BJ (cell line): Measurements from ENCODE around the gene ATP6V1F. TPM values are rescaled to one million over a fixed set of nuclear protein-coding genes. Genes with fewer than 3 reads are reported as not detected.

Source experiments
- CTCF ChIA-PET: fragments of 350-600 bp; formaldehyde crosslinking; extraction: SDS; loops from one replicate; lab custom pipeline; 2021; ENCODE audit warnings: antibody characterized with exemption, inconsistent platforms; lab: Yijun Ruan, JAX
- POLR2A ChIA-PET: fragments of 300-600 bp; sonication (Branson Sonifier 250); formaldehyde crosslinking; extraction: SDS; loops from one replicate; lab custom pipeline; 2021; ENCODE audit warnings: antibody characterized with exemption; lab: Charles Lee
- DNase-seq: peaks from one replicate; pipeline ENCODE4 v3.0.0-alpha.2; 2011; ENCODE audit warnings: low read depth
- H3K27me3 ChIP-seq: 2 replicates; pipeline ENCODE4 v1.6.0; 2011; ENCODE audit warnings: low read length; ENCODE audit not compliant: control insufficient read depth, insufficient read depth
- H3K36me3 ChIP-seq: 2 replicates; pipeline ENCODE4 v1.5.1; 2011; ENCODE audit warnings: low read length; ENCODE audit not compliant: control insufficient read depth, insufficient read depth
- H3K4me3 ChIP-seq: 2 replicates; pipeline ENCODE4 v1.5.1; 2011; ENCODE audit warnings: low read depth, mild to moderate bottlenecking, control low read depth, low read length
- polyA plus RNA-seq: library from polyadenylated mRNA; depleted of rRNA; stranded (reverse); fragments of >200 nt; gene quantifications from 2 replicates; pipeline ENCODE4 v1.2.3, GENCODE V29; 2011; rRNA removed
- TF ChIP-seq, protein P1 (sequence below): IDR thresholded peaks from 2 replicates; pipeline ENCODE4 v1.5.1; 2011; ENCODE audit warnings: low read depth, mild to moderate bottlenecking, control low read depth, inconsistent platforms, low read length, moderate library complexity; ENCODE audit not compliant: insufficient read depth

The ATP6V1F gene
- polyA plus RNA-seq, 1 experiment, result 198 TPM

DNA sequence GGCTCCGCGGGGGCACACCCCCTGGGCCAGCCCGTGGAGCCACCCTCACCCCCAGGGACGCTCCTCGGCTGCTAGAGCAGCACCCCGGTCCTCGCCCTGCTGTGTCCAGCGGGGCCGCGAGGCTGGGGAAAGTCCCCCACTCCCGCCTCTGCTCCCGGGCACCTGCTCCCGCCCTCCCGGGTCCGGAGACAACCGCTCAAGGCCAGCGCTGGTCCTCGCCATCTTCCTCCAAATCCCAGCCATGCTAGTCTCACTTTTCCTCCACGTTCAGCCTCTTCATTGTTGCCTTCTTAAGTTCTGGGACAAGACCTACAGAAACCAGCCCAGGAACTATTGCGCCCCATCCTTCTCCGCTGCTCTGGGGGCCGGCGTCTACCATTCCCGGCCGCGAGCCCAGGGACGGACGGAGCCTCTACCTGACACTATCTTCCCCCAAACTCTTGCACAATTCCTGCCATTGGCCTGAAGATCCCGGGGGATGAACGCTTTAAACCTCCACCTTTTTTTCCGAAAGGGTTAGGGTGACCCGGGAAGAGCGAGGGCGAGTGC lies 52.7 kb downstream of the ATP6V1F start:
- DNase-seq, result no peak
- CTCF ChIA-PET, result no interaction called here
- Histone ChIP-seq H3K36me3 (no peaks in the 10 kb centered on the region), H3K4me3 (no peak overlapping the region), H3K27me3 (peaks cover 36% of the 10 kb centered on the region)
- POLR2A ChIA-PET, result no interaction called here
- TF ChIP-seq, protein P1, sequence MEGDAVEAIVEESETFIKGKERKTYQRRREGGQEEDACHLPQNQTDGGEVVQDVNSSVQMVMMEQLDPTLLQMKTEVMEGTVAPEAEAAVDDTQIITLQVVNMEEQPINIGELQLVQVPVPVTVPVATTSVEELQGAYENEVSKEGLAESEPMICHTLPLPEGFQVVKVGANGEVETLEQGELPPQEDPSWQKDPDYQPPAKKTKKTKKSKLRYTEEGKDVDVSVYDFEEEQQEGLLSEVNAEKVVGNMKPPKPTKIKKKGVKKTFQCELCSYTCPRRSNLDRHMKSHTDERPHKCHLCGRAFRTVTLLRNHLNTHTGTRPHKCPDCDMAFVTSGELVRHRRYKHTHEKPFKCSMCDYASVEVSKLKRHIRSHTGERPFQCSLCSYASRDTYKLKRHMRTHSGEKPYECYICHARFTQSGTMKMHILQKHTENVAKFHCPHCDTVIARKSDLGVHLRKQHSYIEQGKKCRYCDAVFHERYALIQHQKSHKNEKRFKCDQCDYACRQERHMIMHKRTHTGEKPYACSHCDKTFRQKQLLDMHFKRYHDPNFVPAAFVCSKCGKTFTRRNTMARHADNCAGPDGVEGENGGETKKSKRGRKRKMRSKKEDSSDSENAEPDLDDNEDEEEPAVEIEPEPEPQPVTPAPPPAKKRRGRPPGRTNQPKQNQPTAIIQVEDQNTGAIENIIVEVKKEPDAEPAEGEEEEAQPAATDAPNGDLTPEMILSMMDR, result no peak

Other genes starting within 250 kb of the ATP6V1F start
- gene GARIN1A, start 190.6 kb upstream of the ATP6V1F start, polyA plus RNA-seq, result 0.67 and 0.94 TPM in 2 replicates
- gene CALU, start 123.5 kb upstream of the ATP6V1F start, polyA plus RNA-seq, result 346 and 812 TPM in 2 replicates
- gene OPN1SW, start 87.1 kb upstream of the ATP6V1F start, polyA plus RNA-seq, result not detected in 2 replicates
- gene CCDC136, start 70.9 kb upstream of the ATP6V1F start, polyA plus RNA-seq, result 13.1 and 13.2 TPM in 2 replicates
- 24.6 and 58.6 TPM in 2 replicates for gene FLNC, start 32.5 kb upstream of the ATP6V1F start, polyA plus RNA-seq
- gene KCP, start 47.9 kb downstream of the ATP6V1F start, polyA plus RNA-seq, result 0.02 TPM in 1 of 2 replicates, not detected in the other
- gene IRF5, start 75.1 kb downstream of the ATP6V1F start, polyA plus RNA-seq, result 0.26 and 0.36 TPM in 2 replicates
- gene TNPO3, start 192.3 kb downstream of the ATP6V1F start, polyA plus RNA-seq, result 36.2 and 43.5 TPM in 2 replicates